ENCODE measurements around the gene AMY2A.
"Not testable (repeated sequence)": the region's sequence is repeated elsewhere in the genome, so short reads cannot be mapped to it uniquely, and the experiment has no call there.

AMY2A gene

DNA sequence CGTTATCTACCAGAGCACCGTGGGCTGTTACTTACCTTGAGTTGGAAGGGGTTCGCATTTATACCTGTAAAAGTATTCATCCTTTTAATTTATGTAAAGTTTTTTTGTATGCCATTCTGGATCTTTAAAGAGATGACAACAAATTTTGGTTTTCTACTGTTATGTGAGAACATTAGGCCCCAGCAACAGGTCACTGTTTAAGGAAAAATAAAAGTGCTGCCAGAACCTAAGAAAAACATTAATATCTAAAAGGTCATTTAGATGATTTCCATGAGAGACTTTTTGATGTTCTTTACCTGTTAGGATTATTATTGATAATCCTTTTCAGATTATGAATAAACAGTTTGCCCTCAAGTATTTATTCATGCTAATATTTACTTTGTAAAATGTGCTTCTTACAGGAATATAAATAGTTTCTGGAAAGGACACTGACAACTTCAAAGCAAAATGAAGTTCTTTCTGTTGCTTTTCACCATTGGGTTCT, at the start of gene AMY2A:
TSS of gene AMY2A (plus strand) at position 434 of the 484 bp plus-strand sequence. CDS start at position 448, 14 bp downstream.
- in situ Hi-C loops (cut with MboI; ENCODE audit: low sequenced_read_pairs) = not testable (repeated sequence)

DNA sequence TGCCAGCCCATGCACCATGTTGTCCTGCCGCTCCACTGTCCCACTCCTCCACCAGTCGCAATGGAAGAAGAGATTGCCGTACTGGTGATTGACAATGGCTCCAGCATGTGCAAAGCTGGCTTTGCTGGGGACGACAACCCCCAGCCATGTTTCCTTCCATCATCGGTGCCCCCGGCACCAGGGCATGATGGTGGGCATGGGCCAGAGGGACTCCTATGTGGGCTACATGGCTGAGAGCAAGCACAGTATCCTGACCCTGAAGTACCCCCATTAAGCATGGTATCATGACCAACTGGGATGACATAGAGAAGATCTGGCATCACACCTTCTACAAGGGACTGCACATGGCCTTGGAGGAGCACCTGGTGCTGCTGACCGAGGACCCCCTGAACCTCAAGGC, 47.7 kb upstream of the AMY2A start:
- in situ Hi-C loops (cut with MboI; ENCODE audit: low sequenced_read_pairs) = no loop called here

DNA sequence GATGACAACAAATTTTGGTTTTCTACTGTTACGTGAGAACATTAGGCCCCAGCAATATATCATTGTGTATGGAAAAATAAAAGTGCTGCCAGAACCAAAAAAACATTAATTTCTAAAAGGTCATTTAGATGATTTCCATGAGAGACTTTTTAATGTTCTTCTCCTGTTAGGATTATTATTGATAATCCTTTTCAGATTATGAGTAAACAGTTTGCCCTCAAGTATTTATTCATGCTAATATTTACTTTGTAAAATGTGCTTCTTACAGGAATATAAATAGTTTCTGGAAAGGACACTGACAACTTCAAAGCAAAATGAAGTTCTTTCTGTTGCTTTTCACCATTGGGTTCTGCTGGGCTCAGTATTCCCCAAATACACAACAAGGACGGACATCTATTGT, 45.9 kb upstream of the AMY2A start, which contains the start of gene AMY2B:
TSS of gene AMY2B (plus strand) at position 301 of the 400 bp plus-strand sequence. CDS start at position 315, 14 bp downstream.
- in situ Hi-C loops (cut with MboI; ENCODE audit: low sequenced_read_pairs) = not testable (repeated sequence)

DNA sequence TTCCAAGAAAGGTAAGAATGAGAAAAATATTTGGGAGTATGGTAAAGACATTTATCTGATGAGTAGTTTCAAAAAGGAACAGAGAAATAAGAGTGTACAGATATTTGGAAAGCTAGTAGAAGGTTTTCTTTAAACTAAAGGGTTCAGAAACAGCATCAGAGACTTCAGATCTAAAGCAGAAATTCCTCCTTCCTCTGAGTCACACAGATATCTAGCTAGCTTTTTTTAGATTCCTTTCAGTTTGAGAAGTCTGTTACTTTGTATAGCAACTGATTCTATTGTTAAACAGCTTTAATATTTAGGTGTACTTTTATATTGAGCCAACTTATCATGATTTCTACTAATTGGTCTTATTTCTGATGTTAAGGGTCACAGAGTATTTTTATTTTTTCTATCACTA, 41.2 kb upstream of the AMY2A start:
- in situ Hi-C loops (cut with MboI; ENCODE audit: low sequenced_read_pairs) = no loop called here

DNA sequence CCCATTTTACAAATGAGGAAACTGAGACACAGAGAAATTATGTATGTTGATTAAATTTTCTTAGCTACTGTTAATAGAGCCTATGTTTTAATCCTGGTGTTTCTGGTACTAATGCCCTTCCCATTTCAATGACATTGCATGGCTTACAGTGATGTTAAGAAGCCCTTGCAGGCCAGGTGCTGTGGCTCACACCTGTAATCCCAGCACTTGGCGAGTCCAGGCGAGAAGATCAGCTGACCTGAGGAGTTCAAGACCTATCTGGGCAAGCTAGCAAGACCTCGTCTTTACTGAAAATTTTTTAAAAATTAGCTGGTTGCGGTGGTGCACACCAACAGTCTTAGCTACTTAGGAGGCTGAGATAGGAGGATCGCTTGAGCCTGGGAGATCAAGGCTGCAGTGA, 40.4 kb upstream of the AMY2A start:
- in situ Hi-C loops (cut with MboI; ENCODE audit: low sequenced_read_pairs) = not testable (repeated sequence)

DNA sequence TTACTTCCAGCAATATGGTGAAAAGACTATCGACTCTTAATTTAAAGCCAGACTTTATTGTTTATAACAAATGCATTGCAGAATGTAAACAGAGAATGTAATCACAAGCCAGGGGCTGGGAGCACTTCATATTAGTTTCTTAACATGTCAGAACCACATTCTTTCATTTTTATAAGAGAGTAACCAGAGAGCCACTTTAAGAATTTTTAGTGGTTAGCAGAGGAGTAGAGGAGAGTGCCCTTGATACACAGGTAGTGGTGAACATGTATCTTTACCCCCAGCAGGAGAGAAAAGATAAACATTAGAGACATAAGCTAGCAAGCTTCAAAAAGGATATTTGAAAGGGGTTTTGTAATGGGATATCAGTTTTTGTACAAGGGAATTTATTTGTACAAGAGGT, 34.8 kb upstream of the AMY2A start:
- in situ Hi-C loops (cut with MboI; ENCODE audit: low sequenced_read_pairs) = no loop called here

DNA sequence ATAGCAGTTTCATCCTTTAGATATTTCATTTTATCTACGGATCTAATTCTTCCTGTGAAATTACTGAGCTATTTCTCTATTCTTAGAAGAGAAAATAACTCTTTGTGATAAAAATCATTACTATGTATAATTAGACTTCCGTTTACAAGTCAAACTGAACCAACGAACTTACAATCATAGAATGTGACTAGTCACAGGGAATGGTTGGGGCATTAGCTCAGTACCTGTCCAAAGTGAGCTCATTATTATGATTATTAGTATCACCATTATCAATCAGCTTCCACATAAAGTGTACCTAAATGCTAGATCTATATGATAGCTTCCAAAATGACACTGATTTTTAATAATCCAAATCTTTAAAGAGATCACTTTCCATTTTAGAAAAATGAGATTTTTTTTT, 33.3 kb upstream of the AMY2A start:
- in situ Hi-C loops (cut with MboI; ENCODE audit: low sequenced_read_pairs) = no loop called here

DNA sequence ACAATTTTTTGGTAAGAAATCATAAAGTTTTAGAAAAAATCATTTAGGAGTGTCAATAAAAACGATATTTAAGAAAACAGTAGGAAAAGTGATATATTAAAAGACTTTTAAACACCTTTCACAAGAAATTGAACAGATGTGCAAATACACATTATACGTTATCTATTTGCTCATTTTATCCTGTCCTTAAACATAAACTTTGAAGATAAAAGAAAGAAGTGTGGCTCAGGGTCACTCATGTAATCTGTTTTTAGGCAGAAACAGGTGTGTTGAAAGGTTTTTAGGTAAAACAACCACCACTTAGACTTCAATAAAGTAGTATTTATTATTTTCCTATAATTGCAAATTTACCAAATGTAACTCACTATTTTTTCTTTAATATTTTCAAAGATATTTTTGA, 32.7 kb upstream of the AMY2A start:
- in situ Hi-C loops (cut with MboI; ENCODE audit: low sequenced_read_pairs) = no loop called here

DNA sequence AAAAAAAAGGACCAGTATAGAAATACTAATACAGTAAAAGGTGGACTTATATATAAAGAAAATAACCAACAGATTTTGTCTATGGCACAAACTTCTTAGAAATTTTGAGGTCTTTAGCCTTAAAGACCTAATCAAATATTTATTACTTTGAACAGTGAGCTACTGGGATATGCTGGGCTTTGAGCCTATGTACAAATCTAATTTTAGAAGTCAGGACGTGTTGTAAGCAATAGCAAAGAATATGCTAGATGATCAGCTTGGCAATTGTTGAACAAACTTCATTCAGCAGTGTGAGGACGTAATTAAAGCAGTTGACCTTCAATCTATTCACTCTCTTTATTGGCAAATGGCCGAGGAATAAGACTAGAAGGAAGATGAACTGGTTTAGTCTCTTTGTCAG, 14.5 kb upstream of the AMY2A start:
- in situ Hi-C loops (cut with MboI; ENCODE audit: low sequenced_read_pairs) = not testable (repeated sequence)

DNA sequence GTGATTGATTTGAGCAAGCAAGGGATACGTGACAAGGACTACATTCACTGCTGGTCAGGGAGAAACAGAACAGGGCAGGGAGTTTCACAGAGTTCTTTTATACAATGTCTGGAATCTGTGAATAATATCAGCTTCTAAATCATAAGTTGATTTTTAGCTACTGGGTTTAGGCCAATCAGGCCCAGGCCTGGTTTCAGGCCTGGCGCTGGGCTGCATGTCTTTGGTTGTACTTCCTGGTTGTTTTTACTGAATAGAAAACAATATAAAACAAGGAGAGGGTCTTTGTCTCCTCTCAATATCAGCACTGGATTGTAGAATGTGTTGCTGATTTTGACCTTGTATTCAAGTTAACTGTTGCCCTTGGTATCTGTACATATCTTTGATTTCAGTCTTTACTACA, 865 bp upstream of the AMY2A start:
- in situ Hi-C loops (cut with MboI; ENCODE audit: low sequenced_read_pairs) = no loop called here

DNA sequence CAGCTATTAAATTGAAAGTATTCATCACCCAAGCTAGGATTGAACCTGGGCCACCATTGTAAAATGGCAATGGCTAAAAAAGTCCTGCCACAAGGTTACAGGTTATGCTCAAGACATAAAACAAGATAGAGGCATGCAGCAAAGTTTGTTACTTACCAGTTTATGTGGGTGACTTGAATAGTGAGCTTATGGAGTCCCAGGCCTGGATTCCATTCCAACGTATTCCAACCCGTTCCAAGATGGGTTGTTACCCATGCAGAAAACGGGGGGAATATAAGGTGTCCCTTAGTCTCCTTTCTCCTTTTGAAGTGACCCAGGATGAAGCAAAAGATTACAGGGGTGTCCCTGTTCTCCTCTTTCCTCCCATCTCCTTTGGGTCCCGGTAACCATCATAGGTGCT, 10.2 kb downstream of the AMY2A start:
- in situ Hi-C loops (cut with MboI; ENCODE audit: low sequenced_read_pairs) = not testable (repeated sequence)

DNA sequence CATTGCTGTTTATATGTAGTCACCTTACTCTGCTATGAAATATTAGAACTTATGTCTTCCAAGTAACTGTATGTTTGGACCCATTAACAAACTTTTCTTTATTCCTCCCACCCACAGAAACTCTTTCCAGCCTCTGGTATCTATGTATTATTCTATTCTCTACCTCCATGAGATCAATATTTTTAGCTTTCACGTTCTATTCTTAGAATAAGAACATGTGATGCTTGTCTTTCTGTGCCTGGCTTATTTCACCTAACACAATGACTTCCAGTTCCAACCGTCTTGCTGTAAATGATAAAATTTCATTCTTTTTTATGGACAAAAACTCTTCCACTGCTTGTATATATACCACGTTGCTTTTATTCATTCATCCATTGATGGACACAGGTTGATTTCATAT, 24.0 kb downstream of the AMY2A start:
- in situ Hi-C loops (cut with MboI; ENCODE audit: low sequenced_read_pairs) = not testable (repeated sequence)

DNA sequence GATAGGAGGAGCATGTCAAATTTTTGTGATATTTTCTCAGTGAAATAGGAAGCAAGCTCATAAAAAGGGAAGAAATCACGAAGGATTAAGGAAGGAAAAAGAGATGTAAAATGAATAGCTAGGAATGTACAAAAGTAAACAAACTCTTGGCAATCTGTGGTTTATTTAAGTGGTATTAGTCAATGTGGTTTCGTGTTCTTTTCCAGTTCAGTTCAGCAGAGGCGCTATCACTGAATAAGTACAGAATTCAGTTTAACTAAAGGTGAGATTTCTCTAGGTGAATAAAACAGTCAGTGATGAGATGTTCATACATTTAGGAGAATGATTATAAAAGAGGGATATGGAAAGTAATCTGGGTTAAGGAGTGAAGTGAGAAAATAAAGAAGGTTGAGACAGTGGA, 26.7 kb downstream of the AMY2A start:
- in situ Hi-C loops (cut with MboI; ENCODE audit: low sequenced_read_pairs) = not testable (repeated sequence)

DNA sequence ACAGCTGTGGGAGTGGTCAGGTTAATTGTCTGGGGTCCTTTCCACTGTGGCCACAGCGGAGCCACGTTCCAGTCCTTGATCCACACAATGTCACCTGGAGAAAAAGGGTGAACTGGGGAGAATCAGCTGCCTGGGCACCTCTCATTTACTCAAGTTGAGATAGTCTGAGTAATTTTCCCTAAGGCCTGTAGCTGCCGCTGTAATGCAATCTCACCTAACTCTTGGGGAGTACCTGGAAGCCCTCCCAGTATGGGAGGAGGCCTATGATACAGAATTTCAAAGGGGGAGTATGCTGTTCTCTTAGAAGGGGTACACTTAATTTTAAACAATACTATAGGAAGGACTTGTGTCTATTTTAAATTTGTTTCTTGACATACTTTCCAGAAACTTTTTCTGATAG, 33.1 kb downstream of the AMY2A start:
- in situ Hi-C loops (cut with MboI; ENCODE audit: low sequenced_read_pairs) = not testable (repeated sequence)

DNA sequence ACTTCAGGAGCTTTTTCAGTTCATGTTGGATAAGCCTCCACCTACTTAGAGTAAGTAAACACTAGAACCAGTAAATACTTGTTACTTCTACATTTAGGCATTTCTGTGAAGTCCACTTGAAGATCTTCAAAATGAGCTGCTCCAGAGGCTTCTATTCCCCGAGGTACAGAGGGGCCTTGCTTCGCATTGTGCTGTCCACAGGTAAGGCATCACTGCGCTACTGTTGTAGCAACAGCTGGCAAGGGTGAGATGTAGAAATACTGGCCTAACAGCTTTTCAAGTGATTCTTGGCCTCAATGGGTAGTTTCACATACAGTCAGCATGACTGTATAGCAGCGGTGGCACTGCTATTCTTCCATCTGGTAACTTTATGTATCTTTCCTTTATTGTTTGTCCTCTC, 33.7 kb downstream of the AMY2A start:
- in situ Hi-C loops (cut with MboI; ENCODE audit: low sequenced_read_pairs) = not testable (repeated sequence)

DNA sequence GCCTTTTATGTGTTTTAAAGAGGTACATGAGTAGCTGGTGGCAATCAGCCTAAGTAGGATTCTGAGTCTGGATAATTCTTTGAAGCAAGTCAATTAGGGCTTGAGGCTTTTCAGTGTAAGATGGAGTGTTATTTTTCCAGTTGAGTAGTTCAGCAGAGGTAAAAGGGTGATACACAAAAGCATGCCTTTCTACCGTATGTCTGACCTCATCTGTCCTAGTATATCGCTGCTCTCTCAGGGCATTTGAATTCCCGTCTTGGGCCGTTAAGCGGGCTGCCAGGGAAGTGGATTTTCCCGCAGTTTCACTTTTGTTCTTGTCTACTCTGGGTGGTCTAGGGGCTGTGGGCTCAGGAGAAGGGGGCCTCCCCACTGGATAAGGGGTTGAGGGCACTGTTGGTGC, 36.9 kb downstream of the AMY2A start:
- in situ Hi-C loops (cut with MboI; ENCODE audit: low sequenced_read_pairs) = not testable (repeated sequence)

DNA sequence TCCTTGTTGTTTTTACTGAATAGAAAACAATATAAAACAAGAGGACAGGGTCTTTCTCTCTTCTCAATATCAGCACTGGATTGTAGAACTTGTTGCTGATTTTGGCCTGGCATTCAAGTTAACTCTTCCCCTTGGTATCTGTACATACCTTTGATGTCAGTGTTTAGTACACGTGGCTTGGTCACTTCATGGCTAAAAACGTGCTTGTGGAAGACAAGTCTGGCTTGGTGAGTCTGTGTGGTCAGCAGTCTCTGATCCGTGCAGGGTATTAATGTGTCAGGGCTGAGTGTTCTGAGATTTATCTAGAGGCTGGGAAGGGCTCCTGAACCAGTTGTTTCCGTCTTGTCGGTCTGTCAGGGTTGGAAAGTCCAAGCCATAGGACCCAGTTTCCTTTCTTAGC, 38.2 kb downstream of the AMY2A start, which contains the start of gene AMY1A:
TSS of gene AMY1A (plus strand) at position 301 of the 400 bp plus-strand sequence. CDS start 571 bp downstream, outside the sequence.
- in situ Hi-C loops (cut with MboI; ENCODE audit: low sequenced_read_pairs) = not testable (repeated sequence)

Measured in HL-60/S4 treated with phorbol 12-myristate 13-acetate at 8.2 ng/mL for 4 days and 3 days (cell line).